BE2C (cell line): Measurements from ENCODE around the gene LPAR6. TPM values are rescaled to one million over a fixed set of nuclear protein-coding genes. Genes with fewer than 3 reads are reported as not detected.
"Not testable (repeated sequence)": the region's sequence is repeated elsewhere in the genome, so short reads cannot be mapped to it uniquely, and the experiment has no call there.

Experiments
- DNase-seq: peaks from one replicate; pipeline ENCODE4 v3.0.0-alpha.2; 2020
- H3K27me3 ChIP-seq: fragments of 250-450 bp; sonication (Bioruptor Pico); 2 replicates; pipeline ENCODE4 v1.5.1; 2020; ENCODE audit warnings: mild to moderate bottlenecking
- H3K36me3 ChIP-seq: fragments of 250-450 bp; sonication (Bioruptor Pico); 2 replicates; pipeline ENCODE4 v1.5.1; 2020; ENCODE audit warnings: mild to moderate bottlenecking
- H3K4me1 ChIP-seq: fragments of 250-450 bp; sonication (Bioruptor Pico); 2 replicates; pipeline ENCODE4 v1.5.1; 2020
- H3K4me3 ChIP-seq: 2 replicates; pipeline ENCODE4 v1.5.1; 2011; ENCODE audit warnings: low read depth, low read length
- H3K9me3 ChIP-seq: fragments of 250-450 bp; sonication (Bioruptor Pico); 2 replicates; pipeline ENCODE4 v1.5.1; 2020
- CTCF ChIP-seq: IDR thresholded peaks from 2 replicates; pipeline ENCODE4 v1.5.1; 2012; ENCODE audit warnings: mild to moderate bottlenecking, low read depth, low read length
- polyA plus RNA-seq: library from polyadenylated mRNA; unstranded; fragments of >200 nt; gene quantifications from one replicate; pipeline ENCODE4 v1.2.1, GENCODE V29; 2012; ENCODE audit warnings: low read depth, missing spikeins; ENCODE audit not compliant: insufficient read length, insufficient read depth

The LPAR6 gene, protein sequence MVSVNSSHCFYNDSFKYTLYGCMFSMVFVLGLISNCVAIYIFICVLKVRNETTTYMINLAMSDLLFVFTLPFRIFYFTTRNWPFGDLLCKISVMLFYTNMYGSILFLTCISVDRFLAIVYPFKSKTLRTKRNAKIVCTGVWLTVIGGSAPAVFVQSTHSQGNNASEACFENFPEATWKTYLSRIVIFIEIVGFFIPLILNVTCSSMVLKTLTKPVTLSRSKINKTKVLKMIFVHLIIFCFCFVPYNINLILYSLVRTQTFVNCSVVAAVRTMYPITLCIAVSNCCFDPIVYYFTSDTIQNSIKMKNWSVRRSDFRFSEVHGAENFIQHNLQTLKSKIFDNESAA
- not detected for polyA plus RNA-seq

DNA sequence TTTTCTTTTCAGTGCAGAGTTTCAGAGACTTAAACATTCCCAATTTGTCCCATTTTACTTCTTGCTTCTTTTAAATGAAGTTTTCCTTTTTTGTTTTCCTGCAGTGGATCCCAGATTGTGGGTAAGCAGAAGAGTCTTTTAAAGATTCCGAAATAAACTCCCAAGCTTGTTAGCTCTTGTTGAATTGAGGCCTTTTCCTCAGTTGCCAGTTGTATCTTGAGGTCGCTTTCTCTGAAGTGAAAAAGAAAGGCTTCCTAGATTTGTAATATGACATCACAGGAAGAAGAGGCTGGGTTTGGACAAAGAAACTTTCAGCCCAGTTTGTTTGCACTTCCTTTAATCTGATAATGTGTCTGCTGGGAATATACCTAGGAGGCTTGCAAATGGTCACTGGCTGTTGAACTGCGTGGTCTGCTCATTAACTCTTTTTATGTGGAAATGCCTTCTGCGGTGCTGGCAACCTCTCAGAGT, at the start of gene LPAR6:
Gene LPAR6 (minus strand): TSS at position 233 of the 471 bp plus-strand sequence. CDS start 690 bp downstream, outside the sequence.
- no peaks in the 10 kb centered on the region for H3K9me3 ChIP-seq
- H3K36me3 ChIP-seq, result peaks cover 7% of the 10 kb centered on the region; the same call in 1 of the 2 replicates
- no peaks in the 10 kb centered on the region for H3K27me3 ChIP-seq
- no peak within 1 kb of the TSS for H3K4me3 ChIP-seq
- no peak for DNase-seq
- no peaks in the 10 kb centered on the region; the same call in 1 of the 2 replicates for H3K4me1 ChIP-seq
- no peak for TF ChIP-seq CTCF

GRCh38 chr13:48457578-48458242, 44.8 kb upstream of the LPAR6 start:
- no peaks in the 10 kb centered on the region for H3K27me3 ChIP-seq
- no peak overlapping the region for H3K4me3 ChIP-seq
- DNase-seq, result no peak
- no peaks in the 10 kb centered on the region for H3K4me1 ChIP-seq
- no peak for TF ChIP-seq CTCF
- no peaks in the 10 kb centered on the region for H3K9me3 ChIP-seq
- H3K36me3 ChIP-seq, result peaks cover 38% of the 10 kb centered on the region

DNA sequence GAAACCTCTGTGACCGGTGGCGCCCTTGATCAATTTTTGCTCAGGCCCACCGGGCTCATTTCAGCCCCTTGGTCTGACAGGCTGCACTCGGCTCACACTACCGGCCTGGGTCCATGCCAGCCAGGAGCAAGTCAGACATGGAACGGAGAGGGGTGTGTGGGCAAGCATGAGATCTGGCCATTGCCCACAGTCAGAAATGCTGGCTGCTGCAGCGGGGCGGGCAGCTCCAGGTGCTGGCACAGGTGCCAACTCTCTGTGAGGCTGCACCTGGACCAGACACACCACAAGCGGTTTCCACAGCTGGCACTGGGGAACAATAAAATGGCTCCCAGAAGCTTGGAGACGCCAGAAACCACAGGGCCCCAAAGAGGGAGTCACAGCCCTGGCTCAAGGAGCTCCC, 43.6 kb upstream of the LPAR6 start:
- DNase-seq, result no peak
- Histone ChIP-seq H3K36me3 (peaks cover 38% of the 10 kb centered on the region), H3K4me1 (no peaks in the 10 kb centered on the region), H3K4me3 (no peak overlapping the region), H3K9me3 (no peaks in the 10 kb centered on the region), H3K27me3 (no peaks in the 10 kb centered on the region)
- TF ChIP-seq CTCF, result no peak

DNA sequence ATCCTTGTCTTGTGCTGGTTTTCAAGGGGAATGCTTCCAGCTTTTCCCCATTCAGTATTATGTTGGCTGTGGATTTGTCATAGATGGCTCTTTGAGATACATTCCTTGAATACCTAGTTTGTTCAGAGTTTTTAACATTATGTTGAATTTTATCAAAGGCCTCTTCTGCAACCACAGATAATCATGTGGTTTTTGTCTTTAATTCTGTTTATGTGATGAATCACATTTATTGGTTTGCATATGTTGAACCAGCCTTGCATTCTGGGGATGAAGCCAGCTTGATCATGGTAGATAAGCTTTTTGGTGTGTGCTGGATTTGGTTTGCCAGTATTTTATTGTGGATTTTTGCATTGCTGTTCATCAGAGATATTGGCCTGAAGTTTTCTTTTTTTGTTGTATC, 38.3 kb upstream of the LPAR6 start:
- H3K4me3 ChIP-seq, DNase-seq, H3K4me1 ChIP-seq, H3K9me3 ChIP-seq, H3K27me3 ChIP-seq: not testable (repeated sequence)
- peaks cover 14% of the 10 kb centered on the region for H3K36me3 ChIP-seq

GRCh38 chr13:48449656-48450055, 36.7 kb upstream of the LPAR6 start:
- H3K9me3 ChIP-seq, result no peaks in the 10 kb centered on the region
- no peak for DNase-seq
- no peaks in the 10 kb centered on the region for H3K27me3 ChIP-seq
- no peaks in the 10 kb centered on the region for H3K4me1 ChIP-seq
- no peak for TF ChIP-seq CTCF
- no peak overlapping the region for H3K4me3 ChIP-seq
- peaks cover 10% of the 10 kb centered on the region for H3K36me3 ChIP-seq

DNA sequence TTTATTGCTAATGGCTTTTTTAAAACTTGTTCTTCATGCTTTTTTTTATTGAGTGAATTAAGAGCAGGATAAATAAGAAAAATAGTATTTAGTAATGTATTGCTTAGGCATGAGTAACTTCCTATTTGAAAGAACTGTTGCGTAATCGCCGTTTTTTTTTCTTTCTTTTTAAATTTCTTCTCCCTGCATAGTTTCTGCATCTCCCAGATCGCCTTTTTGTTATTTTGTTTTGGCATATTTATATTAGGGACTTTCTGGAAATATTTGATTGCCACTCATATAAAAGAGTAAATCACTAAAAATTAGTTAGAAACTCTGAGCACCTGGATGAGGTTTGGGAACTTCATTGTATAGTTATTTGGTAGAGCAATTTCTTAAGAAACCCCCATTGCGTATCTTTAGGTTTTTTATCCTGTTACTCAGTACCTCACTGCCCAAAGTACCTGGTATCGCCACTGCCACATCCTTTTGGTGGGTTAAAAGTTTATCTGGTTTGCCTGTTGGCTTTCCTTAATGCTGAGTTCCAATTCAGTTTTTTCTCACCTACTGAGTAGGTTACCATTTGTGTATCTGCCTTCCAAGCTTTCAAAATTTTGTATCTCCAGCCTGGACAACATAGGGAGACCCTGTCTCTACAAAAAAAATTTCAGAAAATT, 36.2 kb upstream of the LPAR6 start:
- Histone ChIP-seq H3K27me3 (no peaks in the 10 kb centered on the region), H3K9me3 (no peaks in the 10 kb centered on the region), H3K4me1 (no peaks in the 10 kb centered on the region), H3K36me3 (peaks cover 8% of the 10 kb centered on the region), H3K4me3 (no peak overlapping the region)
- no peak for DNase-seq
- no peak for TF ChIP-seq CTCF
